HepG2 (cell line): ENCODE results near the gene MYOF.

Experiments
- CENPX ChIP-seq: sonication (generic); formaldehyde crosslinking; IDR thresholded peaks from 2 replicates; pipeline ENCODE4 v1.9.0; 2021; ENCODE audit warnings: mild to moderate bottlenecking, missing genetic modification reagents, moderate library complexity
- CTCF ChIP-seq: sonication (generic); formaldehyde crosslinking; IDR thresholded peaks from 2 replicates; pipeline ENCODE4 v1.5.0; 2020; ENCODE audit warnings: mild to moderate bottlenecking, missing genetic modification reagents, moderate library complexity
- NFE2 ChIP-seq: sonication (generic); formaldehyde crosslinking; IDR thresholded peaks from 2 replicates; pipeline ENCODE4 v1.4.0; 2020; ENCODE audit warnings: missing genetic modification reagents
- ZNF788 ChIP-seq: sonication (generic); formaldehyde crosslinking; IDR thresholded peaks from 2 replicates; pipeline ENCODE4 v1.5.0; 2020; ENCODE audit warnings: mild to moderate bottlenecking, missing genetic modification reagents, borderline replicate concordance

GRCh38 chr10:93417921-93418320, 64.2 kb downstream of the MYOF start:
- no peak for TF ChIP-seq ZNF788
- TF ChIP-seq NFE2 (CRISPR knock-in tag), result no peak
- TF ChIP-seq CENPX, result no peak
- TF ChIP-seq CTCF, result no peak
